Measurements from ENCODE around the gene ARL10.

The ARL10 gene

DNA sequence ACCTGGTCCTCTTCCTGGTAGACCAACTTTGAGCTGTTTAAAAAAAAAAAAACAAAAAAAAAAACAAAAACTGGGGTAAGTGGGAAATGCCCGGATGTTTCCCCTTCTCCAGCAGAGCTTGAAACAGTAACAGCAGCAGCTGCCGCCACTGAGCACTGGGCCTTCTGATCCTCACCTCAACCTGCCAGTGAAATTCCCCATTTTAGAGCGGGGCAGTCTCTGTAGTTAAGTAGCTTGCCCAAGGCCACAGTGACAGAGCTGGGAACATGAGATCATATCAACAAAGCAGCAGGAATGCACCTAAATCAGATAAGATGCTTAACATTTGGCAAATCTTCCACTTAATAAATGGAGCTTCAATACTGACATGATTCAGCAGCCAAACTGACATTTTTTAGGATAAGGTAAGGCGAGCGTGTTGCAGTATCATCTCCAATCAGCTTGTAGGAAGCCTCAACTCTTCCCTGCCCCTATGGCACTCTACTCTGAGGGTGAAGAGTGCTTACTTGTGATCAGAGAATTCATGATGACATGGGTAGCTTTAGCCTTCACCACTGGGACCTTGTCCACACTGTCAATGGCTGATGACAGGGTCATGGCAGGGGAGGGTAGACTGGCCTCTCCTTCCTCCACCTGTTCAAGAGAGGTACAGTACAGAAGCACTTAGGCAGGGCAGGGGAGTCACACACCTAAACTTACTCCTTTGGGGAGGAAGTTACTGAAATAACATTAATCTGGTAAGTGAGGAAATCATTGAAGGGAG is 13.0 kb upstream of the ARL10 start:
- no peak for TF ChIP-seq CTCF (IDR thresholded peaks at IDR 0.05; ENCODE audit: control extremely low read depth, extremely low read depth, low read depth, missing control alignments)
- DNase-seq (ENCODE audit: extremely low spot score): no peak
- ChIA-PET POLR2A (interaction anchor here (0.6 to 3.3 kb wide), 3 partner anchors 10 to 601 kb away, joined by 3 to 34 read pairs (median 3); partner anchors contain the start of gene KIAA1191), CTCF (no interaction called here)

- no peak for DNase-seq (ENCODE audit: extremely low spot score)
- no peak for TF ChIP-seq CTCF (IDR thresholded peaks at IDR 0.05; ENCODE audit: control extremely low read depth, extremely low read depth, low read depth, missing control alignments)
- ChIA-PET POLR2A (interaction anchor here (3.3 kb wide), 1 partner anchor 8 kb away, joined by 34 read pairs; the partner anchor contains the start of gene KIAA1191), CTCF (interaction anchor here (1.0 to 1.5 kb wide), 5 partner anchors 8 to 307 kb away, joined by 3 to 5 read pairs (median 3); no protein-coding TSS in a partner anchor)
Observed at GRCh38 chr5:176353533-176353932, 11.8 kb upstream of the ARL10 start.

DNA sequence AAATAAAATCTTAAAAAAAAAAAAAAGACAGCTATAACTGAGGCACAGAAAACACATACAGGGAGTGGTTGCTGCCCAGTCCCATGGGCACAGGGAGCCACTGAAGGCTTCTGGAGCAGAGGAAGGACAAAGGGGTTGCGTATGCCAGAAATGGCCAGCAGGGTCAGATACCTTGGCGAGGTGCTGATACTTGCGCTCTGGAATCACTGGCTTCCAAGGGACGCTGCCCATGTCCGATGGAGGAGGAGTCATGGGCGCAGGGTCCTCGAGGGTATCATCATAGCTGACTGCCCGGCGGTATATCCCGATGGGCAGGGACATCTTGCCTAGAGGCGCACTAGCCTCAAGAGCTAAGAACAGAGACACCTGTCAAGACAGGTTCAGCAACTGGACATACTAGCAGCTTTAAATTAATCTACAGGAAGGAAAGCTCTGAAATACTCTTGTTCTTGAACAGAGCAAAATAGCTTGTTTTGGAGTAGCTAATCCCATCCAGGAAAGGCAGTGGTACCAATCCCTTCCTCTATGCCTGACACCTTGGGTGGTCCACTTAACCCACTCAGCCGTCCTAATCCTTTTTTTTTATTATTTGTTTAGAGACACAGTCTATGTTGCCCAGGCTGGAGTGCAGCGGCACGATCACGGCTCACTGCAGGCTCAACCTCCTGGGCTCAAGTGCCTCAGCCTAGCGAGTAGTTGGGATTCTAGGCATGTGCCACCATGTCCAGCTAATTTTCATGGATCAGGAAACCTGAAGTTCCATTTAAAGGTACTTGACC is 9.7 kb upstream of the ARL10 start:
- TF ChIP-seq CTCF (IDR thresholded peaks at IDR 0.05; ENCODE audit: control extremely low read depth, extremely low read depth, low read depth, missing control alignments): no peak
- CTCF ChIA-PET: interaction anchor here (1.3 to 1.5 kb wide), 3 partner anchors 12 to 35 kb away, joined by 3 to 5 read pairs (median 4); no protein-coding TSS in a partner anchor
- POLR2A ChIA-PET: no interaction called here
- no peak for DNase-seq (ENCODE audit: extremely low spot score)

GRCh38 chr5:176356179-176356566 is 9.1 kb upstream of the ARL10 start:
- no peak for TF ChIP-seq CTCF (IDR thresholded peaks at IDR 0.05; ENCODE audit: control extremely low read depth, extremely low read depth, low read depth, missing control alignments)
- ChIA-PET POLR2A (no interaction called here), CTCF (interaction anchor here (1.3 kb wide), 1 partner anchor 34 kb away, joined by 3 read pairs; no protein-coding TSS in a partner anchor)
- DNase-seq (ENCODE audit: extremely low spot score): no peak

DNA sequence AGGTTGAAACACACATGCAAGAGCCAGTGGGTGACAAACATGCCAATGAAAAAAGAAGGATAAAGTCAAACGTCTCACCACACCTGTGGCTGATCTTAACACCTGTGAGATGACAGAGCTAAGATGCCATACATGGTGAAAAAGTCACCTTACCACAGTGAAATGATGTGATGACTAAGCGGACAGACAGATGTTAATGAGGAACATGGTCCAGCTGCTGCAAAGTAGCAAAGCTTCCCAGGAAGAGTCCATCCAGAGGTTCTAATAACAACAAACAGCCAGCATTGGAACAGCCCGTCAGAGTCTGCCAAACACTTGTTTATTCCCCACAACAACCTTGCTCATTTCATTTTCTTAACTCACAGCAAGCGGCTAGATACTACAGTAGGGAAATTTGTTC is 5.6 kb upstream of the ARL10 start:
- no peak for DNase-seq (ENCODE audit: extremely low spot score)
- ChIA-PET CTCF (interaction anchor here (1.2 kb wide), 1 partner anchor 10 kb away, joined by 3 read pairs; no protein-coding TSS in a partner anchor), POLR2A (no interaction called here)
- no peak for TF ChIP-seq CTCF (IDR thresholded peaks at IDR 0.05; ENCODE audit: control extremely low read depth, extremely low read depth, low read depth, missing control alignments)

- POLR2A ChIA-PET: interaction anchor here (0.6 to 3.0 kb wide), 9 partner anchors 9 to 1002 kb away, joined by 3 to 34 read pairs (median 5); partner anchors contain the start of genes HIGD2A and NOP16
- DNase-seq (ENCODE audit: extremely low spot score): no peak
- CTCF ChIA-PET: interaction anchor here (1.2 to 1.8 kb wide), 2 partner anchors 9 to 26 kb away, joined by 3 to 4 read pairs; no protein-coding TSS in a partner anchor
- TF ChIP-seq CTCF (IDR thresholded peaks at IDR 0.05; ENCODE audit: control extremely low read depth, extremely low read depth, low read depth, missing control alignments): no peak
Observed at GRCh38 chr5:176360894-176361436, 4.3 kb upstream of the ARL10 start.
